MM.1S (cell line): ENCODE results near the gene NEDD4L.

ENCODE experiments used
- DNase-seq: peaks from one replicate; pipeline ENCODE4 v3.0.0-alpha.2; 2015
- H2AFZ ChIP-seq: fragments of 300-600 bp; sonication (generic); 2 replicates; pipeline ENCODE4 v1.6.0; 2016; ENCODE audit warnings: antibody characterized with exemption, low read length
- H3F3A ChIP-seq: fragments of 300-600 bp; sonication (generic); 2 replicates; pipeline ENCODE4 v1.6.1; 2016; ENCODE audit warnings: mild to moderate bottlenecking, antibody characterized with exemption, low read length, moderate library complexity, mixed read lengths; ENCODE audit not compliant: insufficient read depth
- H3K27ac ChIP-seq: fragments of 300-600 bp; sonication (generic); 2 replicates; pipeline ENCODE4 v1.5.1; 2016; ENCODE audit warnings: mild to moderate bottlenecking, low read length
- H3K27me3 ChIP-seq: fragments of 300-600 bp; sonication (generic); replicated peaks from 2 replicates; pipeline ENCODE4 v1.6.0; 2016; ENCODE audit warnings: low read length; ENCODE audit not compliant: insufficient read depth
- H3K36me3 ChIP-seq: fragments of 300-600 bp; sonication (generic); replicated peaks from 2 replicates; pipeline ENCODE4 v1.6.1; 2016; ENCODE audit warnings: mild to moderate bottlenecking, low read length, mixed read lengths; ENCODE audit not compliant: insufficient read depth
- H3K4me1 ChIP-seq: fragments of 300-600 bp; sonication (generic); 2 replicates; pipeline ENCODE4 v1.6.1; 2016; ENCODE audit warnings: low read length, mixed read lengths
- H3K4me2 ChIP-seq: fragments of 300-600 bp; sonication (generic); 2 replicates; pipeline ENCODE4 v1.6.0; 2016; ENCODE audit warnings: low read depth, low read length
- H3K4me3 ChIP-seq: fragments of 300-600 bp; sonication (generic); 2 replicates; pipeline ENCODE4 v1.5.1; 2016; ENCODE audit warnings: low read length, mixed read lengths
- H3K79me2 ChIP-seq: fragments of 300-600 bp; sonication (generic); 2 replicates; pipeline ENCODE4 v1.6.1; 2016; ENCODE audit warnings: mixed run types, low read length, mixed read lengths
- H3K9ac ChIP-seq: fragments of 300-600 bp; sonication (generic); 2 replicates; pipeline ENCODE4 v1.6.1; 2016; ENCODE audit warnings: low read length, mixed read lengths
- H3K9me2 ChIP-seq: fragments of 300-600 bp; sonication (generic); replicated peaks from 2 replicates; pipeline ENCODE4 v1.6.1; 2016; ENCODE audit warnings: mild to moderate bottlenecking, low read length, mixed read lengths; ENCODE audit not compliant: insufficient read depth
- H3K9me3 ChIP-seq: fragments of 300-600 bp; sonication (generic); replicated peaks from 2 replicates; pipeline ENCODE4 v1.6.1; 2016; ENCODE audit warnings: mild to moderate bottlenecking, low read length, mixed read lengths; ENCODE audit not compliant: insufficient read depth
- H4K20me1 ChIP-seq: fragments of 300-600 bp; sonication (generic); 2 replicates; pipeline ENCODE4 v1.6.1; 2016; ENCODE audit warnings: mild to moderate bottlenecking, low read length, moderate library complexity, mixed read lengths; ENCODE audit not compliant: insufficient read depth
- EZH2 ChIP-seq: fragments of 300-600 bp; sonication (generic); optimal IDR thresholded peaks from 2 replicates; pipeline ENCODE3; 2017; ENCODE audit warnings: low read depth, mild to moderate bottlenecking, antibody characterized with exemption, low read length, mixed read lengths
- EZH2phosphoT487 ChIP-seq: fragments of 300-600 bp; sonication (generic); IDR thresholded peaks from 2 replicates; pipeline ENCODE4 v1.6.1; 2018; ENCODE audit warnings: antibody characterized with exemption, low read length
- TF ChIP-seq, protein P1 (sequence below): fragments of 300-600 bp; sonication (generic); IDR thresholded peaks from 2 replicates; pipeline ENCODE4 v1.5.1; 2016; ENCODE audit warnings: antibody characterized with exemption, low read length, mixed read lengths

Gene NEDD4L

DNA sequence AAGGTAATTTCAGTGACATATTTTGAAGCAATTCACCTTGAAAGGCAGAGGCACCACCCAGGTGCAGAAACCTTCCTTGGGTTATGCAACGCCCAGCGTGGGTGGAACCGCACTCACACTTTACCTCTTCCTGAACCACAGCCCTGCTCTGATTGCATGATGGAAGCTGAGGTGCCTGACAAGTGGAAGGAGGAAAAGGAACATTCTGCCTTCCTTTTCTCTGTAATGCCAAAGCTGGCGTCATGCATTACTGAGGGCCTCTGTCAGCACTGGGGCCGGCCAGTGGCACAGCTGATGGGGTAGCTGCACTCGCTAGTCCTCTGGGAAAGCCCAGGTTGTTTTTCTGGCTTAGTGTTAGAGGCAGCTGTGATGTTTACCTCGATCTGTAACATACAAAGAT lies 266.5 kb downstream of the NEDD4L start:
- Histone ChIP-seq H3K9ac (no peak overlapping the region), H3F3A (no peaks in the 10 kb centered on the region), H3K9me3 (no peaks in the 10 kb centered on the region), H3K4me3 (no peak overlapping the region), H3K27me3 (no peaks in the 10 kb centered on the region), H3K9me2 (no peaks in the 10 kb centered on the region), H3K79me2 (no peaks in the 10 kb centered on the region), H3K4me1 (no peaks in the 10 kb centered on the region), H2AFZ (no peak overlapping the region), H4K20me1 (no peaks in the 10 kb centered on the region), H3K27ac (no peak overlapping the region), H3K4me2 (no peak overlapping the region), H3K36me3 (no peaks in the 10 kb centered on the region)
- TF ChIP-seq EZH2 (no peak), EZH2phosphoT487 (no peak)
- DNase-seq: no peak

DNA sequence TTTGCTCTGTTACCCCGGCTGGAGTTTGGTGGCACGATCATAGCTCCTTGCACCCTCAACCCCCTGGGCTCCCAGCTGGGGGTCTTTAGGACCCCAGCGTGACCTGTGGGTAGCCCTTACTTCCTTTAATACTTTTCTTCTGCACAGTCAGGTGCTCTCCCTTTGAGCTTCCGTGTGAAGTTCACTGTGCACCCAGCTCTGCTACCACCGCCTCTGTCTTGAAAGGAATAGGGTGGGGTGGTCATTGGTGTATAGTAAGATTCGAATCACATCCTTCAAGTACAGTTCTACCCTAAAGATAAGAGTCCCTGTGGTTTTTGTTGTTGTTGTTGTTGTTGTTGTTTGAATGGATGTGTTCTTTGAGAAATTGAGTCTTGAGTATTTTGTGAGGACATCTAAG lies 267.4 kb downstream of the NEDD4L start:
- no peak overlapping the region for H2AFZ ChIP-seq
- H3K79me2 ChIP-seq: no peaks in the 10 kb centered on the region
- no peak overlapping the region for H3K27ac ChIP-seq
- H3K4me2 ChIP-seq: no peak overlapping the region
- no peak overlapping the region for H3K9ac ChIP-seq
- no peaks in the 10 kb centered on the region for H3K9me2 ChIP-seq
- no peaks in the 10 kb centered on the region for H3F3A ChIP-seq
- DNase-seq: no peak
- H4K20me1 ChIP-seq: no peaks in the 10 kb centered on the region
- H3K36me3 ChIP-seq: no peaks in the 10 kb centered on the region
- no peaks in the 10 kb centered on the region for H3K27me3 ChIP-seq
- H3K4me3 ChIP-seq: no peak overlapping the region
- no peaks in the 10 kb centered on the region for H3K9me3 ChIP-seq
- TF ChIP-seq, protein P1, sequence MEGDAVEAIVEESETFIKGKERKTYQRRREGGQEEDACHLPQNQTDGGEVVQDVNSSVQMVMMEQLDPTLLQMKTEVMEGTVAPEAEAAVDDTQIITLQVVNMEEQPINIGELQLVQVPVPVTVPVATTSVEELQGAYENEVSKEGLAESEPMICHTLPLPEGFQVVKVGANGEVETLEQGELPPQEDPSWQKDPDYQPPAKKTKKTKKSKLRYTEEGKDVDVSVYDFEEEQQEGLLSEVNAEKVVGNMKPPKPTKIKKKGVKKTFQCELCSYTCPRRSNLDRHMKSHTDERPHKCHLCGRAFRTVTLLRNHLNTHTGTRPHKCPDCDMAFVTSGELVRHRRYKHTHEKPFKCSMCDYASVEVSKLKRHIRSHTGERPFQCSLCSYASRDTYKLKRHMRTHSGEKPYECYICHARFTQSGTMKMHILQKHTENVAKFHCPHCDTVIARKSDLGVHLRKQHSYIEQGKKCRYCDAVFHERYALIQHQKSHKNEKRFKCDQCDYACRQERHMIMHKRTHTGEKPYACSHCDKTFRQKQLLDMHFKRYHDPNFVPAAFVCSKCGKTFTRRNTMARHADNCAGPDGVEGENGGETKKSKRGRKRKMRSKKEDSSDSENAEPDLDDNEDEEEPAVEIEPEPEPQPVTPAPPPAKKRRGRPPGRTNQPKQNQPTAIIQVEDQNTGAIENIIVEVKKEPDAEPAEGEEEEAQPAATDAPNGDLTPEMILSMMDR: no peak
- TF ChIP-seq EZH2phosphoT487: no peak
- no peak for TF ChIP-seq EZH2
- no peaks in the 10 kb centered on the region for H3K4me1 ChIP-seq

DNA sequence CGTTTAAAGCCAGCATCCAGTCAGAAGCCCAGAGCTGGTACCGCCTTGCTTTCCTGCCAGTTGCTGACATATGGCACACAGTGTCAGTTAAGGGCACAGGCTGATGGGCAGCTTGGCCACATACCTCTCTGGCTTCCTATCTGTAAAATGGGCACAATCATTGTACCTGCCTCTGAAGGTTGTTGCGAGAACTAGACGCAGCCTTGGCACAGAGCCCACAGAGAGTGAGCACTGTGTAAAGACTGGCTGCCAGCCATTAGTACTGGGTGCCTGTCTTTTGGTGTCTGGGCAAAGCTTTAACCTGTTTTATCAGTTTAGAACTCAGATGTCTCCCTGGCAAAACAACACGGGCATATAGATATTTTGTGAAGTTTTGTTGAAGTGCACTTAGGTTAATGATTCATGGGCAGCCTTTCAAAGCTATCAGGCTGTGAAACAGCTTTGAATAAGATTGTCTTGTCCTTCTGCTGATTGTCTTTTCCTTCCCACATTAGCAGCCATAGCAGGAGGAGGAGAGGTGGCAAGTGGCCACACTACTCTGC lies 269.5 kb downstream of the NEDD4L start:
- Histone ChIP-seq H3K9me3 (no peaks in the 10 kb centered on the region), H2AFZ (no peak overlapping the region), H3K4me3 (no peak overlapping the region), H3K79me2 (no peaks in the 10 kb centered on the region), H3K4me2 (no peak overlapping the region), H3K27me3 (no peaks in the 10 kb centered on the region), H3F3A (no peaks in the 10 kb centered on the region), H3K4me1 (no peaks in the 10 kb centered on the region), H3K27ac (no peak overlapping the region), H3K36me3 (no peaks in the 10 kb centered on the region), H4K20me1 (no peaks in the 10 kb centered on the region), H3K9me2 (no peaks in the 10 kb centered on the region), H3K9ac (no peak overlapping the region)
- TF ChIP-seq, protein P1: no peak
- TF ChIP-seq EZH2phosphoT487: no peak
- no peak for TF ChIP-seq EZH2
- DNase-seq: no peak

DNA sequence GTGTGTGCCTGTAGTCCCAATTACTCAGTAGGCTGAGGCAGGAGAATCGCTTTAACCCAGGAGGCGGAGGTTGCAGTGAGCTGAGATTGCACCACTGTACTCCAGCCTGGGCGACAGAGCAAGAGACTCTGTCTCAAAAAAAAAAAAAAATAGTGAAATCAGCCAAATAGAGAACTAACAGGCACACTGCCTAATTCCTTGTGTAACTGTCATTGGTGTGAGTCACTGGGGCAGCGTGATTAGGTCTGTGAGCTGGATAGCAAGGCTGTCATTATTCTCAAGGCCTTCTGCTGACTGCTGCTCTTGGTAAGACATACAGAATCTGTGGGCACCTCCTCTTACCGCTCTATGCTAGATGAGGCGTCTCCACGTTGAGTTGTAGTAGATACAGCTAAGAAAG lies 270.3 kb downstream of the NEDD4L start:
- no peak overlapping the region for H3K4me3 ChIP-seq
- no peaks in the 10 kb centered on the region for H3K27me3 ChIP-seq
- H3K36me3 ChIP-seq: no peaks in the 10 kb centered on the region
- no peaks in the 10 kb centered on the region for H3K4me1 ChIP-seq
- H3K9ac ChIP-seq: no peak overlapping the region
- no peak overlapping the region for H2AFZ ChIP-seq
- no peak overlapping the region for H3K4me2 ChIP-seq
- no peaks in the 10 kb centered on the region for H3K79me2 ChIP-seq
- H3F3A ChIP-seq: no peaks in the 10 kb centered on the region
- no peak for DNase-seq
- H3K27ac ChIP-seq: no peak overlapping the region
- H3K9me3 ChIP-seq: no peaks in the 10 kb centered on the region
- TF ChIP-seq, protein P1: no peak
- TF ChIP-seq EZH2 (no peak), EZH2phosphoT487 (no peak)
- no peaks in the 10 kb centered on the region for H3K9me2 ChIP-seq
- no peaks in the 10 kb centered on the region for H4K20me1 ChIP-seq
